ENCODE measurements around the gene TK2.
"Not testable (repeated sequence)": the region's sequence is repeated elsewhere in the genome, so short reads cannot be mapped to it uniquely, and the experiment has no call there.

The TK2 gene

GRCh38 chr16:66568355-66568754 lies 18.4 kb upstream of the TK2 start:
- Mint-ChIP-seq H3K4me3 (no peak overlapping the region), H3K27me3 (ENCODE audit: low read depth) (peaks cover 4% of the 10 kb centered on the region)
- TF ChIP-seq CTCF (IDR thresholded peaks at IDR 0.05; ENCODE audit: unreplicated experiment in 3 of 3) = no peak

GRCh38 chr16:66567270-66567669 lies 17.3 kb upstream of the TK2 start:
- H3K27ac Mint-ChIP-seq; H3K4me1 Mint-ChIP-seq; H3K4me3 Mint-ChIP-seq; H3K9me3 Mint-ChIP-seq; H3K27me3 Mint-ChIP-seq (ENCODE audit: low read depth): not testable (repeated sequence)
- H3K36me3 Mint-ChIP-seq (ENCODE audit: low read depth) = peaks cover 33% of the 10 kb centered on the region

More at GRCh38 chr16:66568355-66568754, 18.4 kb upstream of the TK2 start:
- Mint-ChIP-seq H3K9me3 (no peaks in the 10 kb centered on the region), H3K4me1 (no peaks in the 10 kb centered on the region), H3K27ac (no peak overlapping the region), H3K36me3 (ENCODE audit: low read depth) (peaks cover 33% of the 10 kb centered on the region)

GRCh38 chr16:66566051-66566901 lies 16.4 kb upstream of the TK2 start, which contains the start of gene CMTM1:
Gene CMTM1 (plus strand): TSS chr16:66566439. CDS start chr16:66566514, 75 bp downstream.
- H3K27me3 Mint-ChIP-seq (ENCODE audit: low read depth) = peaks cover 4% of the 10 kb centered on the region

GRCh38 chr16:66563574-66564334 lies 13.8 kb upstream of the TK2 start:
- H3K36me3 Mint-ChIP-seq (ENCODE audit: low read depth) = peaks cover 49% of the 10 kb centered on the region
- no peaks in the 10 kb centered on the region for H3K9me3 Mint-ChIP-seq
- H3K27ac Mint-ChIP-seq = no peak overlapping the region
- H3K27me3 Mint-ChIP-seq (ENCODE audit: low read depth) = peaks cover 4% of the 10 kb centered on the region
- TF ChIP-seq CTCF (IDR thresholded peaks at IDR 0.05; ENCODE audit: unreplicated experiment in 3 of 3) = no peak
- H3K4me1 Mint-ChIP-seq = no peaks in the 10 kb centered on the region
- H3K4me3 Mint-ChIP-seq = no peak overlapping the region

More at GRCh38 chr16:66566051-66566901, 16.4 kb upstream of the TK2 start, which contains the start of gene CMTM1:
- H3K4me3 Mint-ChIP-seq = no peak within 1 kb of the TSS
- no peaks in the 10 kb centered on the region for H3K4me1 Mint-ChIP-seq
- H3K27ac Mint-ChIP-seq = peak within 1 kb of the TSS in 1 of 3 experiments; percentile 5
- H3K9me3 Mint-ChIP-seq = no peaks in the 10 kb centered on the region
- peaks cover 38% of the 10 kb centered on the region for H3K36me3 Mint-ChIP-seq (ENCODE audit: low read depth)
- no peak for TF ChIP-seq CTCF (IDR thresholded peaks at IDR 0.05; ENCODE audit: unreplicated experiment in 3 of 3)

GRCh38 chr16:66562986-66563385 lies 13.1 kb upstream of the TK2 start:
- peaks cover 4% of the 10 kb centered on the region for H3K27me3 Mint-ChIP-seq (ENCODE audit: low read depth)
- H3K36me3 Mint-ChIP-seq (ENCODE audit: low read depth) = peaks cover 49% of the 10 kb centered on the region
- no peak overlapping the region for H3K27ac Mint-ChIP-seq
- TF ChIP-seq CTCF (IDR thresholded peaks at IDR 0.05; ENCODE audit: unreplicated experiment in 3 of 3) = no peak
- H3K4me1 Mint-ChIP-seq = no peaks in the 10 kb centered on the region
- H3K4me3 Mint-ChIP-seq = no peak overlapping the region
- no peaks in the 10 kb centered on the region for H3K9me3 Mint-ChIP-seq

- no peak overlapping the region for H3K4me3 Mint-ChIP-seq
- no peaks in the 10 kb centered on the region for H3K4me1 Mint-ChIP-seq
- H3K27ac Mint-ChIP-seq = no peak overlapping the region
- no peaks in the 10 kb centered on the region for H3K9me3 Mint-ChIP-seq
- TF ChIP-seq CTCF (IDR thresholded peaks at IDR 0.05; ENCODE audit: unreplicated experiment in 3 of 3) = peak in 1 of 3 experiments; percentile 10
- peaks cover 4% of the 10 kb centered on the region for H3K27me3 Mint-ChIP-seq (ENCODE audit: low read depth)
- H3K36me3 Mint-ChIP-seq (ENCODE audit: low read depth) = peaks cover 50% of the 10 kb centered on the region
Observed at GRCh38 chr16:66562409-66562808, 12.5 kb upstream of the TK2 start.
